GM12874 (cell line): Measurements from ENCODE around the gene SLC16A4.

Source experiments
- TF ChIP-seq, protein P1 (sequence below): IDR thresholded peaks from 2 replicates; pipeline ENCODE4 v1.5.1; 2011; ENCODE audit warnings: low read depth, mild to moderate bottlenecking, control low read depth, low read length, moderate library complexity; ENCODE audit not compliant: insufficient read depth

SLC16A4 gene

DNA sequence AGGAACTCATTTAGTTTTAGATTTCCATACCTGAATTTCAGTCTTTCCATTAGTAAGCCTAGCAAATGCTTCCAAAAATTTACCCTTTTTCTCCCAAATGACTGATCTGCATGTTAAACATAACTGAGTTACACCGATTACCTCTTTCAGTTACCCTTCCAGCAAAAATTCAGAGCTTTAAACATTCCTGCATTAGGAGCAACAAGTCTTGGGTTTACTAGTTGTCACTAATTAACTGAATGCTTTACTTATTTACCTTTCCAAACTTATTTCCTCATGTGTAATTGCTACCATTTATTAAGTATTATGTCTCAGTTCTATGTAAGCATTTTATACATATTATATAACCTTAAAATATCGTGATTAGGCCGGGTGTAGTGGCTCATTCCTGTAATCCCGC is 13.6 kb upstream of the SLC16A4 start:
- TF ChIP-seq, protein P1, sequence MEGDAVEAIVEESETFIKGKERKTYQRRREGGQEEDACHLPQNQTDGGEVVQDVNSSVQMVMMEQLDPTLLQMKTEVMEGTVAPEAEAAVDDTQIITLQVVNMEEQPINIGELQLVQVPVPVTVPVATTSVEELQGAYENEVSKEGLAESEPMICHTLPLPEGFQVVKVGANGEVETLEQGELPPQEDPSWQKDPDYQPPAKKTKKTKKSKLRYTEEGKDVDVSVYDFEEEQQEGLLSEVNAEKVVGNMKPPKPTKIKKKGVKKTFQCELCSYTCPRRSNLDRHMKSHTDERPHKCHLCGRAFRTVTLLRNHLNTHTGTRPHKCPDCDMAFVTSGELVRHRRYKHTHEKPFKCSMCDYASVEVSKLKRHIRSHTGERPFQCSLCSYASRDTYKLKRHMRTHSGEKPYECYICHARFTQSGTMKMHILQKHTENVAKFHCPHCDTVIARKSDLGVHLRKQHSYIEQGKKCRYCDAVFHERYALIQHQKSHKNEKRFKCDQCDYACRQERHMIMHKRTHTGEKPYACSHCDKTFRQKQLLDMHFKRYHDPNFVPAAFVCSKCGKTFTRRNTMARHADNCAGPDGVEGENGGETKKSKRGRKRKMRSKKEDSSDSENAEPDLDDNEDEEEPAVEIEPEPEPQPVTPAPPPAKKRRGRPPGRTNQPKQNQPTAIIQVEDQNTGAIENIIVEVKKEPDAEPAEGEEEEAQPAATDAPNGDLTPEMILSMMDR = no peak

DNA sequence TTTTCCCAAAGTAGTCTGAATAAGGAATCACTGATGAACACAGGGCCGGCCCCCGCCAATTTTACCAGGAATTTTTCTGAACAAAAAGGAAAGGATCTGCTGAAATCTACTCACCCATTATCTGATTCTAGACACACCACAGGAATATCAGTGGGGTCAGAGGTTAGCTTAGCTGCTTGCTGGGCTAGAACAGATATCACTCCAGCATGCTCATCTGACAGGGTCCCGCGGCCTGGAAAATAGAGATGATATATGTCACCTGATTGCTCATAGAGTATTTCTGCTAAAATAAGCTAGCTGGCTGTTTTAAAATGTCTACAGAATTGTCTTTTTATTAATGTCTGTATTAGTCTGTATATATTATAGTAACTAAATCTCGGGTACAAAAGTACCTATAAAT is 13.0 kb upstream of the SLC16A4 start:
- TF ChIP-seq, protein P1 = no peak

DNA sequence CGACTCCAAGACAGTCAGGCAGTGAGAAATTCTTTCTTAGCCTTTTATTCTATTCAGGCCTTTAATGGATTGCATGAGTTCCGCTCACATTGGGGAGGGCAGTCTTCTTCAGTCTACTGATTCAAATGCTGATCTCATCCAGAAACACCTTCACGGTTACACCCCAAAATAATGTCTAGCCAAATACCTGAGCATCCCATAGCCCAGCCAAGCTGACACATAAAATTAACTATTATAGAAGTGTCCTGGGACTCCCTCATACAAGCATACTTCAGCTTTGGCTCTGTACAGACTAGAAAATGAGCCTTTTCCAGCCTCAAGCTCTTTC is 3.6 kb upstream of the SLC16A4 start:
- TF ChIP-seq, protein P1 = no peak

DNA sequence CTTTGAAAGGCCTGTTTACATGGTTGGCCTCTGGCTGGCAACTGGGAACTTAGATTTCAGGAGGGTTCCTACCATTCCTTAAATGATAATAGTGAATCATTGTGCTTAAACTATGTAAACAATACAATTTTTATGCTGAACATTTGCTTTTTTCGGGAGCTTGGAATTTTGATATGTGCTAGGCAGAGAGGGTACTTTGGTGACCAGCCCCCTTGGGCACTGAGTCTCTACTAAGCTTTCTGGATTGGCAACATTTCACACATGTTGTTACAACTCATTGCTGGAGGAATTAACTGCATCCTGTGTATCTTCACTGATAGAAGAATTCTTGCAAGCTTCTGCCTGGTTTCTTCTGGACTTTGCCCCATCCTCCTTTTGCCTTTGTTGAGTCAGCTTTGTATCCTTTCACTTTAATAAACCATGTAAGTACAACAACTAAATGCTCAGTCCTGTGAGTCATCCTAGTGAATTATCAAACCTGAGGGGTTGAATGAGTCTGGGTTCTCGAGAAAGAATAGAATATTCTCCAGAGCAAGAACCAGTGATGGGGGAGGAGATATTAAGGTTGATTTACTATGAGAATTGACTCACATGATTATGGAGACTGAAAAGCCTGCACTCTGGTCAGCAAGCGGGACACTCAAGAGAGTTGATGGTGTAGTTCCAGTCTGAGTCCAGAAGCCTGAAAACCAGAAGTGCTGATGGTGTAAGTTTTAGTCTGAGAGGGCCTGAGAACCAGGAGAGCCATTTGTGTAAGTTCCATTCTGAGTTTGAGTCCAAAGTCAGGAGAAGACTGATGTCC is 3.1 kb upstream of the SLC16A4 start:
- TF ChIP-seq, protein P1 = no peak

DNA sequence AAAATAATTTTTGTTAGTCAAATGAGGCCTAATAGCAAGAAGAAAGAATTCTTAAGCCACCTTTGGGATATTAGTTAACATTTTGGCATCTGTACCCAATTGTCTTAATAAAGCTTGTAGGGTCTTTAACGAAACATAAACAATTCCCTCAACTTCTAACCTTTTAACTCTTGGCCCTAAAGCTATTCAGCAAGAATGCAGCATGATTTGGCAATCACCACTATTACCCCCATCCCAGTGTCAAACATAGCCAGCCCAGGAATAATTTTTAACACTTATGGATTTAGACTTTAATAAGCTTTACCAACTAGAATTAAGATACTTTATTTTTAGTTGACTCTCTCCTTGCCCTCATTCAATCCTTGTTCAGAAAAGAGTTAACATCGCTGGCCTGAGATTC is 2.5 kb upstream of the SLC16A4 start:
- TF ChIP-seq, protein P1 = no peak

DNA sequence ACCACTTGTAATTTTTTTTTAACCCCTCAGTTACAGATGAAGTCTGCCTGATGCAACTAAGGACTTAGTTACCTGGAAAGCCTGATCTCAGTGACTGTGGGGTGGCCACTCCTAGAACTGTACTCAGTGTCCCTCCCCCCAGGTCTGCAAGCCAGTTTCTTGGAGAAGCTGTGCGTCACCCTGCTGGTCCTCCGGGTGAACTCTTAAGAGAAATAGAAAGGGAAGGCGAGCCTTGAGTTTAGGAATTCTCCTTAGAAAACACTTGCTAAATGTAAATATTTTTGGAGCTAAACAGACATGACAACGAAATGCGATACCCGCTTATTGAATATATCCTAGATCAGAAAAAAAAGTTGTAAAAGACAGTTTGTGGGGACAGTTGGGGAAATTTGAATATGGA is 730 bp downstream of the SLC16A4 start:
- TF ChIP-seq, protein P1 = no peak

DNA sequence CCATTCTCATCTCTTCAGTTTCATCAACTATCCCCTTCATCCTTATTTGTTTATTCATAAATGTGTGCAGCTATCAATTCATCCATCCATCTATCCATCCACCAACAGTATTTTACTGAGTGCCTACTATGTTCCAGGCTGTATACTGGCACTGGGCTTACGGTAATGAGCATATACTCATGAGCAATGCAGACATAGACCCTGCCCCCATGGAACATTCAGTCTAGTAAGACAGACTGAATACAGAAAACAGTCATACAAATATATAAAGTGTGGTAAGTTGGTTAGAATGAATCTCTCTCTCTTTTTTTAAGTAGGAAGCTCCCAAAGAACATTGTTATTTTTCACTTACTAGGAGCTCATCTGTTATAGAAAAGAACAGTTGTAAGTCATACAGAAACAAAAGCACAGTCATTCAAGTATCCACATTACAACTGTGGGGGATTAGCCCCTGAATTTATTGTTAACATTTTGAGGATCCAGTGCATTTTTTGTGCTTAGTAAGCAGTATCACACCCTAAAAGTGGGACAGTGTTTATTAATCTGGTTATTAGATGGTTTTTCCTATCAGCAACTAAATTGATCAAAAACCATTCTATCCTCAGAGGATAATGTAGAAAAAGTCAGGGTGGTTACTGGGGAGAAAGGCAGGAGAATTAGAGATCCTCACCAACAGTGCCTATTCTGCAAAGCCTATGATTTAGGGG is 3.6 kb downstream of the SLC16A4 start:
- TF ChIP-seq, protein P1 = no peak
